Body of pancreas (tissue), 4 donors: ENCODE data around the gene DNALI1. TPM values are rescaled to one million over a fixed set of nuclear protein-coding genes. Genes with fewer than 3 reads are reported as not detected.

Experiments
- ATAC-seq: fragments of 150-250 bp; one replicate; pipeline ENCODE4 v1.9.1; 2016
- DNase-seq, 4 donors: peaks; one replicate each; pipeline ENCODE4 v3.0.0-alpha.2; 2019
- H3K27ac ChIP-seq, 4 donors: fragments of 200-600 bp; sonication (generic); 1 replicate in 3 of 4; 2 replicates in 1 of 4; pipeline versions ENCODE4 v1.5.1 to v1.6.1; 2016 to 2019; ENCODE audit warnings: mild to moderate bottlenecking in 1 of 4, mixed read lengths in 1 of 4, moderate library complexity in 1 of 4
- H3K27me3 ChIP-seq, 2 donors: fragments of 200-600 bp; sonication (generic); one replicate each; pipeline ENCODE4 v1.6.0; 2016; ENCODE audit warnings: mild to moderate bottlenecking in 1 of 2
- H3K36me3 ChIP-seq, 2 donors: fragments of 200-600 bp; sonication (generic); replicated peaks in 1 of 2; 2 replicates each; pipeline ENCODE4 v1.5.1; 2016; ENCODE audit warnings: low read depth in 2 of 2; ENCODE audit not compliant: insufficient read depth in 1 of 2
- H3K4me1 ChIP-seq: fragments of 200-600 bp; sonication (generic); one replicate; pipeline ENCODE4 v1.6.0; 2016
- H3K4me3 ChIP-seq, 2 donors: fragments of 200-600 bp; sonication (generic); 1 replicate in 1 of 2; 2 replicates in 1 of 2; pipeline ENCODE4 v1.5.1; 2016 to 2019
- H3K9me3 ChIP-seq, 3 donors: fragments of 200-600 bp; sonication (generic); 1 replicate in 2 of 3; 2 replicates in 1 of 3; pipeline ENCODE4 v1.5.1; 2016
- CTCF ChIP-seq, 7 experiments: fragments of 450-650 bp in 4 of 7; fragments of 200-600 bp in 3 of 7; sonication (generic) in 3 of 7; IDR thresholded peaks; one replicate each; pipeline ENCODE4 v1.5.1; 2016 to 2019; ENCODE audit warnings: antibody characterized with exemption in 7 of 7
- POLR2A ChIP-seq, 3 donors: fragments of 450-650 bp; IDR thresholded peaks; one replicate each; pipeline ENCODE4 v1.6.1; 2016; ENCODE audit warnings: antibody characterized with exemption in 3 of 3, mild to moderate bottlenecking in 2 of 3
- WGBS, 2 donors: methylation state at CpG; one replicate each; pipeline ENCODE4 v1.1.5; 2017; 5-methylcytosine and 5-hydroxymethylcytosine counted together
- intact Hi-C: fragments of 100-400 bp; cut with DNase I; formaldehyde crosslinking; loops from one replicate; pipeline ENCODE4 v1.15.1; 2023
- total RNA-seq, 2 donors: library from RNA; depleted of rRNA; stranded (reverse); fragments of >200 nt; gene quantifications; one replicate each; pipeline ENCODE4 v1.1.0, GENCODE V29; 2016

Gene DNALI1
- total RNA-seq, 2 donors from 2014 or later, result 16.5 to 19.5 TPM

GRCh38 chr1:37561133-37562132 is 4.7 kb downstream of the DNALI1 start:
- 90 to 91% methylated on average over 18 to 20 of the region's 21 CpGs for WGBS, 2 donors
- no peaks in the 10 kb centered on the region for H3K9me3 ChIP-seq
- H3K4me3 ChIP-seq, result no peak overlapping the region
- peaks cover 11% of the 10 kb centered on the region for H3K4me1 ChIP-seq
- intact Hi-C loops, result no loop called here
- DNase-seq (no peak), ATAC-seq (no peak)
- H3K36me3 ChIP-seq, result peaks cover 4 to 5% of the 10 kb centered on the region in 2 donors
- H3K27ac ChIP-seq, result no peak overlapping the region
- H3K27me3 ChIP-seq, result no peaks in the 10 kb centered on the region
- TF ChIP-seq POLR2A (IDR thresholded peaks at IDR 0.05) (no peak), CTCF (IDR thresholded peaks at IDR 0.05) (peak in 4 of 7 experiments; percentile 12 to 26 (median 21))

DNA sequence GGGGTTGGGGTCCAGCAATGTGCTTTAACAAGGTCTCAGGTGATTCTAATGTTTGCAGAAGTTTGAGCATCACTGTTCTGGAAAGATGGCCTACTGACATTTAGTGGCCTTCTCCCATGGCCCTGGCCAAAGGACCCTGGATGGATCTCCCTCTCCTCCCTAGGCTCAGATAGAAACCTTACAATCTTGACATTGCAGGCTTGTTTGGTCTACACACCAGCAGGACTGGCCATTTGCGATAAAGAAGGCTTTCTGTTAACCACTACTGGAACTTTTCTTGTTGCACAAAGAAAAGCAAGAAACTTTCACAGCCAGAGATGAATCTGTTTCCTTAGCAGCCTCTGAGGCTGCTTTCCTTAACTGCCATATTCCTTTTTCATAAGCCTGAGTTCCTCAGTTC is 6.2 kb downstream of the DNALI1 start:
- no peak overlapping the region for H3K4me3 ChIP-seq
- no peaks in the 10 kb centered on the region for H3K27me3 ChIP-seq
- TF ChIP-seq CTCF (IDR thresholded peaks at IDR 0.05) (no peak), POLR2A (IDR thresholded peaks at IDR 0.05) (no peak)
- peaks cover 11 to 15% of the 10 kb centered on the region in 2 donors for H3K36me3 ChIP-seq
- no peaks in the 10 kb centered on the region for H3K9me3 ChIP-seq
- no peaks in the 10 kb centered on the region for H3K4me1 ChIP-seq
- 86 to 90% methylated on average over 1 of the region's 1 CpG for WGBS, 2 donors
- H3K27ac ChIP-seq, result no peak overlapping the region
- ATAC-seq (no peak), DNase-seq (no peak)
- intact Hi-C loops, result no loop called here

- no peak overlapping the region for H3K4me3 ChIP-seq
- no peak for ATAC-seq
- no peak overlapping the region for H3K27ac ChIP-seq
- DNase-seq, result no peak
- H3K9me3 ChIP-seq, result no peaks in the 10 kb centered on the region
- no peaks in the 10 kb centered on the region for H3K4me1 ChIP-seq
- intact Hi-C loops, result no loop called here
- TF ChIP-seq POLR2A (IDR thresholded peaks at IDR 0.05) (no peak), CTCF (IDR thresholded peaks at IDR 0.05) (no peak)
- H3K36me3 ChIP-seq, result peaks cover 11 to 25% of the 10 kb centered on the region in 2 donors
- H3K27me3 ChIP-seq, result no peaks in the 10 kb centered on the region
Observed at GRCh38 chr1:37564892-37565291, 8.2 kb downstream of the DNALI1 start.

GRCh38 chr1:37567023-37567422 is 10.3 kb downstream of the DNALI1 start:
- no peak overlapping the region for H3K4me3 ChIP-seq
- TF ChIP-seq POLR2A (IDR thresholded peaks at IDR 0.05), result no peak
- H3K27ac ChIP-seq, result no peak overlapping the region
- peak in 2 of 4 donors; percentile 21 to 42 for DNase-seq
- 68 to 79% methylated on average over 3 of the region's 3 CpGs for WGBS, 2 donors
- H3K27me3 ChIP-seq, result no peaks in the 10 kb centered on the region
- peaks cover 11 to 32% of the 10 kb centered on the region in 2 donors for H3K36me3 ChIP-seq
- H3K4me1 ChIP-seq, result no peaks in the 10 kb centered on the region
- ATAC-seq, result peak; percentile 48
- H3K9me3 ChIP-seq, result no peaks in the 10 kb centered on the region
- intact Hi-C loops, result no loop called here

- ATAC-seq, result no peak
- Histone ChIP-seq H3K27ac (no peak overlapping the region), H3K4me3 (no peak overlapping the region), H3K27me3 (no peaks in the 10 kb centered on the region), H3K4me1 (no peaks in the 10 kb centered on the region), H3K9me3 (no peaks in the 10 kb centered on the region), H3K36me3 (peaks cover 15 to 59% of the 10 kb centered on the region in 2 donors)
- intact Hi-C loops, result no loop called here
- no peak for DNase-seq
- WGBS, 2 donors, result 89 to 92% methylated on average over 3 of the region's 3 CpGs
- TF ChIP-seq POLR2A (IDR thresholded peaks at IDR 0.05) (no peak), CTCF (IDR thresholded peaks at IDR 0.05) (no peak)
Observed at GRCh38 chr1:37570528-37571334, 14.0 kb downstream of the DNALI1 start.
